GM13977 (cell line): ENCODE results near the gene TP73.

Experiments
- DNase-seq: peaks from one replicate; pipeline ENCODE4 v3.0.0; 2012; ENCODE audit warnings: low spot score
- in situ Hi-C: fragments of 300-500 bp; cut with MboI; formaldehyde crosslinking; loops from one replicate; pipeline ENCODE4 v1.12.0; 2022; ENCODE audit warnings: low sequenced_read_pairs, low pct_unique_long_range_greater_than_20kb, mixed read lengths, inconsistent platforms; ENCODE audit not compliant: unreplicated experiment
- TF ChIP-seq, protein P1 (sequence below): IDR thresholded peaks from 2 replicates; pipeline ENCODE4 v1.5.1; 2012; ENCODE audit warnings: mild to moderate bottlenecking, control low read depth; ENCODE audit not compliant: insufficient read depth; ENCODE audit errors: extremely low read depth, missing control alignments

TP73 gene

DNA sequence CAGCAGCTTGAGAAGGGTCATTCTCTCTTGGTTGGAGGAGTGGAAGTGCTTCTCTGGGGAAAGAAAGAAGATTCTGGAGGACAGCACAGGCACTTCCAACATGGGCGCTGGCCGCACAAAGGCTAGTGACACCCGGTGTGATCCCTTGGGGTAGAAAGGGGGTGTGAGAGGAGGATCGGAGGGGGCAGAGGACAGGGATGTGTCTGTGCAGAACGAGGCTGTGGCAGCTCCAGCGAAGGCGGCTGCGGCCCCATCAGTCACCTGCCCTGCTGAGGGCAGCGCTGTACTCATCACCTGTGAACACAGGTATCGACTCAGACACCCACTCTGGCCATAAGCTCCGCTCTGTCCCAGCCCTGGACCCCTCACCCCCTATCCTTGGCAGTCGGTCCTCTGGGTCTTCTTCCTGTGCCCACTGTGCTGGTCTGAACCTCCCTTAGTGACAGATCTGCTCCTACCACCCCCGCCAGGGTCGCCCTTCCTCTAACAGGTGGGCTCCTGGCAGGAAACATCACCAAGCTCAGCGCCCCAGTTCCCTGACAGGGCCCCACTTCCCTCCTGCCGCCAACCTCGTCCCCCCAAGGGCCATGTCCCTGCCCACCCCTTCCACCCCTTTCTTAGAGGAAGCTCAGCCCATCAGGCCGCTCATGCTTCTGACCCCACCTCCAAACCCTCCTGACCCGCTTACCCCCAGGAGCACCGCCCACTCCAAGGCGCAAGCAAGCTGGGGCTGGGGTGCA lies 20.1 kb downstream of the TP73 start:
- TF ChIP-seq, protein P1, sequence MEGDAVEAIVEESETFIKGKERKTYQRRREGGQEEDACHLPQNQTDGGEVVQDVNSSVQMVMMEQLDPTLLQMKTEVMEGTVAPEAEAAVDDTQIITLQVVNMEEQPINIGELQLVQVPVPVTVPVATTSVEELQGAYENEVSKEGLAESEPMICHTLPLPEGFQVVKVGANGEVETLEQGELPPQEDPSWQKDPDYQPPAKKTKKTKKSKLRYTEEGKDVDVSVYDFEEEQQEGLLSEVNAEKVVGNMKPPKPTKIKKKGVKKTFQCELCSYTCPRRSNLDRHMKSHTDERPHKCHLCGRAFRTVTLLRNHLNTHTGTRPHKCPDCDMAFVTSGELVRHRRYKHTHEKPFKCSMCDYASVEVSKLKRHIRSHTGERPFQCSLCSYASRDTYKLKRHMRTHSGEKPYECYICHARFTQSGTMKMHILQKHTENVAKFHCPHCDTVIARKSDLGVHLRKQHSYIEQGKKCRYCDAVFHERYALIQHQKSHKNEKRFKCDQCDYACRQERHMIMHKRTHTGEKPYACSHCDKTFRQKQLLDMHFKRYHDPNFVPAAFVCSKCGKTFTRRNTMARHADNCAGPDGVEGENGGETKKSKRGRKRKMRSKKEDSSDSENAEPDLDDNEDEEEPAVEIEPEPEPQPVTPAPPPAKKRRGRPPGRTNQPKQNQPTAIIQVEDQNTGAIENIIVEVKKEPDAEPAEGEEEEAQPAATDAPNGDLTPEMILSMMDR, result no peak
- in situ Hi-C loops, result no loop called here

DNA sequence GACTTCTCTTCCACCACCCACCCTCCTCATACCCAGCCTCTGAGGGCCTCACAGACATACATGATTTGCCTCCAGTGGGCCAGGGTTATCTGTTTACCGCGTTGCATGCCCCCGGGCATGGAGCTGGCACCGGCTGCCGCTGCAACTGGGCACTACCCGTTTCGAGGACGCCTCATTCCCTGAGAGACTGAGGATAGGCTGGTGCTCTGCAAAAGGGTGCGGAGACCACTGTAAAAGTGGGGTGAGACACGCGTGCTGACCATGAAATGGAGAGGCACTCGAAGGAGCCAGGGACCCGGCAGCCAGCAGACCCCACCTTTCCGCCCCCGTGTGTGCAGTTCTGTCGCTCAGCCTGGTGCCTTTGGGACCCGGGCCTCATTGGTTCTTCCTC lies 20.6 kb downstream of the TP73 start:
- TF ChIP-seq, protein P1, result no peak
- in situ Hi-C loops, result no loop called here
- DNase-seq, result no peak

More for the DNA sequence above, 20.1 kb downstream of the TP73 start:
- no peak for DNase-seq

DNA sequence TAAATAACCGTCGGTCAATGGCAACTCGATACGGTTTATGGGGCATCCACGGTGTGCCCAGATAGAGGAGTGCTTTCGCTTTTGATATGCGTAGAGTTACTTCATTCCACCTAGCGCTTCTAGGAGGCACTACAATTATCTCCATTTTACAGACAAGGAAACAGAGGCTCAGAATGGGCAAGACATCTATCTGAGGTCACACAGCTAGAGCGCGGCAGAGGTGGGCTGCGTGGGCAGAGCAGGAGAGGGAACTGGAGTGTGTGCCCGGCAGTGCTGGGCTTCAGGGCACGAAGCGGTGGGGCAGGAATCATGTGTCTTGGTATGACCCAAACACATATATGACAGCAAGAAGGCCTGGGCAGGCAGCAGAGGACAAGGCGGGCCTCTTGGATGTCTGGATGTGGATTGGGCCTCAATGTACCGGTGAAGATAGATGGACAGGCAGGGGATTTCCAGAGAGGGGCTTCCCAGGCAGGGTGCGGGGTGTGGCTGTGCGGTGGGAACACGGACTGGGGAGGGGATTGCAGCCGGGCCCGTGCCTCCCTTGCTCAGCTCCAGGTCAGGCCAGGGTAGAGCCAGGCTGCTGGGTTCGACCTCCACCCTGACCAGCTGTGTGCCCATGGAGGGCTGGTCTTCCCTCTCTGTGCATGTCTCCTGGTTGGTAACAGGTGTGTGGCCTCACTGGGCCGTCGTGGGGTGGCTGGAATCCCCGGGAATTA lies 21.2 kb downstream of the TP73 start:
- TF ChIP-seq, protein P1, result no peak
- peak; percentile 61 for DNase-seq
- in situ Hi-C loops, result no loop called here

DNA sequence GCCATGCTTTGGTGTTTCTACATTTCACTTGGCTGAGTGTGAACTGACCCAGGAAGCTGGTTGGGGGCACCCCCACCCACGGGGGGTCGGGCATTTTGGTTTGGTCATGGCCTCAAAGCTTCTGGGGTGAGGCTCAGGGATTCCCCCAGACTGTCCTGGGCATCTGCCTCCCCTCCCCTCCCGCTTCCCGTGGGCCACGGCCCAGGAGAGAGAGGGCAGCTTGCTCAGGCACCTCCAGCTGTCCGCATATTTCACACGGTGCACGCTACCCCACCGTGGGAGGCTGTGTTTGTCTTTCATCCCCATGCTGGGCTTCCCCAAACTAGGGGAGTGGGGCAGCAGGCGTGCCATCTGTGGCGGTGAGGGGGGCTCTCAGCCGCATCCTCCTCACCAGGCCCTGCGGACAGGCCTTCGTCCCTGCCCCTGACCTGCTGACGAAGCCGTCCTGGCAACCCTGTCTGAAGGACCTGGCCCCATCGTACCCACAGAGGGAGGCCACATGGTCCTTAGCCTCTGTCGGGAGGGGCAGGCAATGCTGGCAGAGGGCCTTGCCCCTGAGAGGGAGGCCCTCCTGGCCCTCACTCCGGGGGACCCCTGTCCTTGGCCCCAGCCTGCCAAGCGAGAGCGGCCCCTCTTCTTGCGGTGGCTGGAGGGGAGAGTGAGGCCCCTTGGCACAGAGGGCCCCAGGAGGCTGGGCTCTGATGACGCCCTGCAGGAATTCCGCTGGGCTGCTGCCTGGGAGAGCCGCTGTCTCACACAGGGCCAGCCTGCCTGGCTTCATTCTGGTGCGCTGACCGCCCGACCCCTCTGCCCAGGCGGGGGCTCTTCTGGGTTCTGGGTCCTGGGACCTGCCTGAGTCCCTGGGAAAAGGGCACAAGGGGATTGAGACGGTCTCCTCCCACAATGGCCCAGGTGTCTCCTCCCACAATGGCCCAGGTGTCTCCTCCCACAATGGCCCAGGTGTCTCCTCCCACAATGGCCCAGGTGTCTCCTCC lies 22.1 kb downstream of the TP73 start:
- peak; percentile 37 for DNase-seq
- in situ Hi-C loops, result no loop called here
- TF ChIP-seq, protein P1, result no peak

DNA sequence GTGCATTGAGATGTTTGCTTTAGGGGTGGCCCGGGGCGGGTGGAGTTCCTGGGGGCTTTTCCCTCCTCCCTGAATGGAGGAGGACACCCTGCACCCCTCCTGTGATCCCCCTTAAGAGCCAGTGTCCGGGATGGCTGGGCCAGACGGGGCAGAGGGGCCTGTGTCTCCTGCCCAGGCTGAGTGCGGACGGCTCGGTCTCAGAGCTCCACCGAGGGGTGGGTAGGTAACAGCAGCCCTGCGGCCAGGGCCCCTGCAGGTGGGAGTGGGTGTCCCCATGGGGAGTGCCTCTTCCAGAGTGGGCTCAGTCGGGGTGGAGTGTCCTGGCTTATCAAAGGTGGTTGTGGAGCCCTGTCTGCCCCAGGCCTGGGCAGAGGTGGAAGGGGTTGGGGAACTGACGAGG lies 23.1 kb downstream of the TP73 start:
- TF ChIP-seq, protein P1, result no peak
- no peak for DNase-seq
- in situ Hi-C loops, result no loop called here
